ENCODE results near the gene SSH2.

Gene SSH2

DNA sequence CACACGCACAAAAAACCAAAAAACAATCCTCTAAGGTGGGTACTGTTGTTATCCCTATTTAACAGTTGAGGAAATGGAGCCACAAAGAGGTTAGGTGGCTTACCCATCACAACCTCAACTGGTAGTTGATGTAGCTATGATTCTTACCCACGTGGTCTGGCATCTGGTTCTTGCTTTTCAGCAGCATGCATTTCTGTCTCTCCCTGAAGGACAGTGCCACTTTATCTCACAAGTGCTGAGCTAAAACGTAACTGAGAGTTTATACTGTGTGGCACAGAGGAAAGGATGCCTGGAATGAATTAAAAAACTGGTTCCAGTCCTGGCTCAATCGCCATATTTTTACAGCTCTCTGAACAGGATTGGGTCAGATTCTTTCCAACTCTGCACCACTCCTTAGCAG, 305.4 kb downstream of the SSH2 start:
- DNase-seq (ENCODE audit: low read depth in 2 of 2) = no peak

DNA sequence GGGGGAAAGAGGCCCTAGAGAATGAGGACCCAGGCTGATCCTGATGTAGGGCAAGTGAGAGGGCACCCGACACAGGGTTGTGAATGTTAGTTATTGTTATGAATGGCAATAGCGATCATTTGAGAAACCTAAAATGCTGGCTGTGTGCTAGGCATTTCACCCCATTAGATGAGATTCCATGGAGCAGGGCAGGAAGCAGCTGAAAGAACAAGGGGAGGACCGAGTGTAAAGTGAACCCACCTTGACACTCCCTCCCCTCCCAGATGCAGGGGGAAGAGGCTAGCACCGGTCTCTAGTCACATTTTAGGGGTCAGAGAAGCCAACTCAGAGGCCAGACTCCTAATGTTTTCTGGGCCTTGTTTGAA, 306.8 kb downstream of the SSH2 start:
- no peak for DNase-seq (ENCODE audit: low read depth in 2 of 2)

DNA sequence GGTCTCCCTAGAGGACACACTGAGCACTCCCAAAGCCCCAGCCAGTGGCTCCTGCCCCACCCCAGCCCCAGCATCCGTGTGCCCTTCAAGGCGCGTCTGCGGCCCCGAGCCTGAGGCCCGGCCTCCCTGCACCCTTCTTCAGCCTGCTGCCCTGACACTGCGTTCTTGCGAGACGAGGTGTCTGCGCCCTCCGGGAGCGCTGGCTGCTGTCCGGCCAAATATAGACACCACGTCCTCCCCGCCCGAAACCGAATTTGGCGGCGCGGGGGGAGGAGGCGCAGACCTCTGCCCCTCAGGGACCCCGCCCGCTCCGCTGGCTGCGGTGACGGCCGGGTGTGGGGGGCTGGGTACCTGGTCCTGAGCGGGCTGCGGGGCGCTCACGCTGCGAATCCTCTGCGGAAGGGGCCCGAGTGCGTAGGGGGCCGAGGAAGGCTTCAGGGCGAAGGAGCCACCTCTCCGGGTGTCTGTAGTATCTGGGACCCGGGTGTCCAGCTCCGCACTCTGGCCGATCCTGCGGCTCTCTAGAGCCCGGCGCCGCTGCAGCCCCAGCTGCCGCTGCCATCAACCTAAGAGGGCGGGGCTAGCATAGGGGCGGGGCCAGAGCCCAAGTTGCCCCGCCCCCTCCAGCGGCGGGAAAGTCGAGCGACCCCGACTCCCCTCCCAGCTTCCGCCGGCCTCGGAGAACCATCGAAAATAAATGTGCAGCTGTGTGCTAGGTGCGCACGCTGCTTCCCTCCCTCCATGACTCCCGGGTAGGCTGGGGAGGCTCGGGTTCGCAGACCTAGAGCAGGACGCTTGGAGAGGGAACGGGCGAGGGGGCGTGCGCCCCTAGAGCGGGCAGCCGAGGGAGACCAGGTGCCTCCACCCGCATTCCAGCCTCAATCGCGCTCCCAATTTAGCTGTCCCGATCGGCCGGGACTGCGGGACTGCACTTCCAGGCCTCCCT, 307.4 kb downstream of the SSH2 start, which contains the start of gene CORO6:
CORO6 (minus strand) TSS at position 576 of the 946 bp plus-strand sequence. CDS start 1,491 bp downstream, outside the sequence.
- peak in 1 of 2 donors; percentile 44 for DNase-seq (ENCODE audit: low read depth in 2 of 2)

DNA sequence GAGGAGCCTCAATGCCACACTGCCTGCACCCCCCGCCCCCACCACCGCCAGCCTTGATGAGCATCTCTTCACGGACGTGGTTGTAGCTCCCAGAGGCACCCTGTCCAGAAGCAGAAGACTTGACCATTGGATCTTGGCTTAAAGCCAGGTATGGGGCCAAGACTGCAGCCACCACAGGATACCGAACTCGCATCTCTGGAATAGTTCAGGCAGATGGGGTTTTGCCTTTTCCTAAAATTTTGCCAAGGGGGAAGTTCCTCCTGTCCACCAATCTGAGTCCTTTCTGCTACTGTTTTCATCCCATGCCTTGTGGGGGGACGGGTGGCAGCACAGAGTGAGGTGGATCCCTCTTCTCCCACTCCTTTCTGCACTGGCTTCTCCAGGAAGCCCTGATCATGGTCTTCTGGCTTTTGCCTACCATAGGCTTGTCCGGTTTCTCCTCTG, 308.3 kb downstream of the SSH2 start:
- no peak for DNase-seq (ENCODE audit: low read depth in 2 of 2)

DNA sequence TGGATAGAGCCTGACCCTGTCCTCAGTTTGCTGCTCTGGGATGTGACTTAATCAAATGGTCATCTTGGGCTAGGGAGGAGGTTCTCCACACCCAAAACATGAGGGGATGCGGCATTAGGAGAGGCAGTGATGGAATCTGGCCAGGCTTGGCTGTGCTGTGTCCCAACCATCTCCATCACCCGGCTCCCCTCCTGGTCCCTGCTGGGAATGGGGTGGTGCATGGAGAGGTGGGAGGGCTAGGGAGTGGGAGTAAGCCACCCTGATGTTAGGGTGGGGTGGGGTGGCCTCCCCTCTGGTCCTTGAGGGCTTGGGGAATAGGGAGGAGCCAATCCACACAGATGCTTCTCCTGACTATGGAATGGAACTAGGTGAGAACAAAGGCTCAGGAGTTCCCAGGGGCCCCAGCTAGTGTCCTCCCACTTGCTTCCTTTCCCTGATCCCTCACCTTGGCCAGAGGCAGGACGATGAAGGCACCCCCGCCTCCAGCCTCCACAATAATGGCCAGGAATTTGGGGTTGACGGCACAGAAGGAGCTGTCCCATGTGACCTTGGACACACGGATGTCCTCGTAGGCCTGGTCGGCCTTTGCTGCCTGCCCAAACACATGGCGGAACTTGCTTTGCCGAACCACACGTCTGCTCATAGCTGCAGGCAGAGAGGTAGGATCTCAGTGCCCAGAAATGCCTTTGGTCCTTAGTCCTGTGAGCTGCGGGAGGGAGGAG, 309.1 kb downstream of the SSH2 start:
- no peak for DNase-seq (ENCODE audit: low read depth in 2 of 2)

DNA sequence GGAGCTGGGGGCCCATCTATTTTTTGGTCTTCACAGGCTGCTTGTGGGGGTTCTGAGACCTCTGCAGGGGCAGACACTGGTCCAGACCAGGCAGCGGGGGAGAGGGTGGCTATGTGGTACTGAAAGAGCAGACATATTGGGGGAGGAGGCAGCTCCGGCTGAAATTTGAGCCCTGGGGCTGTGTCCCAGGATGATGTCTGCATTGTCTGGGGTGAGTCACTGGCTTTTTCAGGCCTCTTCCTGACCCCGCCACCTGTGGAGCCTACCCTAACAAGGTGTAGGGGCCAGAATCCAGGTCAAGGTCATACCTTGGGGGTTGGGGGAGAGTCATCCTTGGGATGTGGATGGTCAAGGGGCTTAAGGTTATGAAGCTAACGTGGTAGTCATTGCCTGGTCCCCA, 309.8 kb downstream of the SSH2 start:
- no peak for DNase-seq (ENCODE audit: low read depth in 2 of 2)

GRCh38 chr17:29619251-29619650, 310.8 kb downstream of the SSH2 start:
- no peak for DNase-seq (ENCODE audit: low read depth in 2 of 2)

DNA sequence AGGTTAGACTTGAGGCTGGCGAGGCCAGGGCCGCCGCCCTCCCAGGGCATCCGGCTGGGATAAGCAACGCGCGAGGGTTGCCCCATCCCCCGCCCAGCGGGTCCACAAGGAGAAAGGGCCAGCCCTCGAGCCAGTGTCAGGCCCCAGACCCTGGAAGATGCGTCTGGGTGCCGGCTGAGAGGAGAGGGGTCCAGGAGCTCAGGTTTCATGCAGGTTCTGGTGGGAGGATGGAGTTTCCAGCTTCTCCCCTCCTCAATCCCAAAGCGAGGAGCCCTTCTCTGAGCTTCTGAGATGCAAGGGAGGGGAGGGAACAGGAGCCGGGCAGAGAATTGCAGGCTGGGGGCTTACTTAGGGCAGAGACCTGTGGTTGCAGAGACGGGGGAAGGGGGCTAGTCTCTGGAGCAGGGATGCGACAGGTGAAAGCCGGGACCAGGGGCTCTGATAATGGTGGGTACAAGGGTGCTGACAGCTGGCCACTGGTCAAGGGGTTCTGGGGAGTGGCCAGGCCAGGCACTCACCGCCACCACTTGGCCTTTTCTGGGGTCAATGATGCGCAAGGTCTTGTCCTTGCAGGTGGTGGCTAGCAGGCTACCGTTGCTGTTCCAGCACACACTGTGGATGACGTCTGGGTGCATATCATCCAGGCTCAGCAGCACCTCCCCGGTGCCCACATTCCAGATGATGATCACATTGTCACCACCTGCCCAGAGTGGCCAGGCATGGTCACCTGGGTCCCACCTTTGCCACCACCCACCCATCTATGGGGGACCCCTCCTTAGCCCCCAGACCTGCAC, 311.6 kb downstream of the SSH2 start:
- DNase-seq (ENCODE audit: low read depth in 2 of 2) = no peak

GRCh38 chr17:29617481-29618271, 312.4 kb downstream of the SSH2 start:
- peak; percentile 76 for DNase-seq (ENCODE audit: low read depth in 2 of 2)

- DNase-seq (ENCODE audit: low read depth in 2 of 2) = peak; percentile 63 to 80
Measured at GRCh38 chr17:29617125-29617480, 312.9 kb downstream of the SSH2 start.

GRCh38 chr17:29616300-29617048, 313.6 kb downstream of the SSH2 start:
- no peak for DNase-seq (ENCODE audit: low read depth in 2 of 2)

DNA sequence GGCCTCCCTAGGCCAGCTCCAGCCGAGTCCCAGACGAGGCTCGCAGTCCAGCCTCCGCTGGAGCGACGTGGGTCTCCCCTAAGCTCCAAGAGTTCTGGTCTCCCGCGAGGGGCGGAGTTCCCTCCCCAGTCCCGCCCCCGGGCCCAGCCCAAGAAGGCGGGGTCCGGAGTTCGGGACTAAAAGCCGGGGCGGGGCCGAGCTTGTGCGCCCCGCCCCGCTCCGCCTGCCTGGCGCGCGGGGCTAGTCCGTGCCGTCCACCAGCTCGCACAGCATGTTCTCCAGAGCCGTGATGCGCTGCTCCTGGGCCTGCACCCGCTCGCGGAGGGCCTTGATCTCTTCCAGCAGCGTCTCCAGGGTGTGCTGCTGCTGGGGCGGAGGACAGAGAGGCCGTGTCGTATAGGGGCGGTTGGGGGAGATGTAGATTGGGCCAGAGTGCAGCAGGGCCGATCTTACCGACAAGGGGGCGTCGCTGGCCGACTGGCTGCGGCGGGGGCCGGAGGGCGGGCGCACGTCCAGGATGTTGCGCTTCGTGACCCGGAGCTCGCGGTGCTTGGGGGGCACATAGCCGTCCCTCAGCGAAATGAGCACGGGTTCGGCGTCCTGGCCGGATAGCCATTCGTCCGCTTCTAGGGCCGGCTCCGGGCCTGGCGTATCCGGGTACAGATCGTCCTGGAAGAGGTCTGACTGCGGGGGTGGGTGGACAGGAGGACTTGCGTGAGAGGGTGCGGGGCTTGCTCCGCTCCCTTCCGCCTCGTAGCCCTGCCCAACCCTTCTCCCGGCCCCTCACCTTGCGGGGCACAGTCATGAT, 314.3 kb downstream of the SSH2 start:
- peak; percentile 64 to 71 for DNase-seq (ENCODE audit: low read depth in 2 of 2)

DNA sequence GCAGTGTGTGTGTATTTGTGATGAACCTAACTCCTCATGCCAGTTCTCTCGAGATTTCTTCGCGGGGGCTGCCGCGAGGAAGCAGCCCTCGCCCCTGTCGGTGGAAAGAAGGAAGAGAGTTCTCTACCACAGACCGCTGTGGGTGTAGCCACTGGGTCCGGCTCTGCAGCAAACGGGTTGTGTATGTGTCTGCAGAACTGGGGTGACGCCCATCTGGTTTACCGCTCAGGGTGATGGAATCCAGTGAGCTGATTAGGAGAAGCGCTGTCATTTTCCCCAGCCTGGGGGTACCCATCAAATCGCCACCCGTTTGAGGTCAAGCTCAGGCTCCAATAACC, 315.0 kb downstream of the SSH2 start:
- DNase-seq (ENCODE audit: low read depth in 2 of 2) = no peak

DNA sequence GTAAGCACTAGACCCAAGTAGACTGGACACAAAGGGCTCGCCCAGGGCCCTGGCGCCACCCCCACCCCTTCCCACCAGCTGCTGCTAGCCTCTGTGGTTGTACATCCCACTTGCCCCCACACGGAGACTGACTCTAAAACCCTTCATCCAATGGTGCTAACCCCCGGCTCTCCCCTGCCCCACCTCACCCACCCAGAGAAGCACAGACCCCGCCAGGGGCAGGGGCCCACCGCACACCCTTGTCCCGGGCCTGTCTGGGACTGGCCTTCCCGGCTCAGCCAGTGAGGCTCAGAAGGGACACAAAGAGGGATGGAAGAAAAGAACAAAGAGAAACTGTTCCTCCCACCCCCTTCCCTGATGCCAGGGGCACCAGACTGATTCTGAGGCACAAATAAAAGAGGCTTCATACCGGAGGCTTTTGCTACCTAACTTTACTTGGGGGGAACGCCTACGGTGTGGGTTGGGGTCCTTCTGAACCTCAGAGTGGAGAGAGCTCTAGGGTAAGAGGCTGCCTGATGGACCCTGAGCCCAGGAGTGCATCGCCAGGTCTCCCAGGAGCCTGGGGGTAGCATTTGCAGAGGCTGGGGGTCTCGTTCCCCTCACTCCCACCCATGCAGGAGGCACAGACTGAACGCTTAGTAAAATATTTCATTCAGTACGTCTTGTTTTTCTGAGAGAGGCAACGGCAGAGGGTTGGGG, 315.5 kb downstream of the SSH2 start:
- DNase-seq (ENCODE audit: low read depth in 2 of 2) = no peak

GRCh38 chr17:29613856-29614255, 316.2 kb downstream of the SSH2 start:
- no peak for DNase-seq (ENCODE audit: low read depth in 2 of 2)

GRCh38 chr17:29613352-29613837, 316.6 kb downstream of the SSH2 start:
- peak; percentile 83 to 88 for DNase-seq (ENCODE audit: low read depth in 2 of 2)

GRCh38 chr17:29612404-29613280, 317.4 kb downstream of the SSH2 start:
- no peak for DNase-seq (ENCODE audit: low read depth in 2 of 2)

DNA sequence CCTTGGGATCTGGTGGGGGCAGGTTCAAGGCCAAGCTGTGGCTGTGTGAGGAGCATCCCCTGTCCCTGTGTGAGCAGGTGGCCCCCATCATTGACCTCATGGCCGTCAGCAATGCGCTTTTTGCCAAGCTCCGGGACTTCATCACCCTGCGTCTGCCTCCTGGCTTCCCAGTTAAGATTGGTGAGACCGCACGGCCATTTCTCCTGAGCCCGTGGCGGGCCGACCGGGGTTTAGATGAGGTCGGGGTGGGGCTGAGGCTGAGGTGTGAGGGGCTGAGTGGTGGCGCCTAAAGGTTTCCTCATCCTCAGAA, 318.0 kb downstream of the SSH2 start:
- no peak for DNase-seq (ENCODE audit: low read depth in 2 of 2)
